A673 (cell line): Measurements from ENCODE around the gene GPR15. TPM values are rescaled to one million over a fixed set of nuclear protein-coding genes. Genes with fewer than 3 reads are reported as not detected.

ENCODE experiments used
- BruUV-seq: library from RNA; stranded (reverse); fragments of 400-500 nt; replicated peaks from 2 replicates; lab custom pipeline; 2021; lab: Mats Ljungman, UMichigan
- CTCF ChIA-PET: fragments of 300-600 bp; sonication (Branson Sonifier 250); formaldehyde crosslinking; loops from one replicate; lab custom pipeline; 2022; ENCODE audit warnings: antibody characterized with exemption; lab: Charles Lee
- POLR2A ChIA-PET: fragments of 300-600 bp; sonication (Branson Sonifier 250); formaldehyde crosslinking; loops from one replicate; lab custom pipeline; 2022; ENCODE audit warnings: antibody characterized with exemption; ENCODE audit not compliant: low non-redundant PET; lab: Charles Lee
- DNase-seq: peaks from one replicate; pipeline ENCODE4 v3.0.0-alpha.2; 2015; ENCODE audit warnings: low spot score
- H3K27ac ChIP-seq: fragments of 200-600 bp; sonication (generic); 2 replicates; pipeline ENCODE4 v1.5.1; 2016; ENCODE audit warnings: mixed run types, low read depth, mild to moderate bottlenecking, mixed read lengths, antibody characterized with exemption, low read length; ENCODE audit not compliant: poor library complexity, severe bottlenecking
- H3K27me3 ChIP-seq: fragments of 200-600 bp; sonication (generic); replicated peaks from 2 replicates; pipeline ENCODE4 v1.6.1; 2017; ENCODE audit warnings: mixed run types, low read depth, mild to moderate bottlenecking, mixed read lengths, antibody characterized with exemption, low read length; ENCODE audit not compliant: insufficient read depth, poor library complexity
- H3K36me3 ChIP-seq: fragments of 200-600 bp; sonication (generic); 2 replicates; pipeline ENCODE4 v1.6.1; 2016; ENCODE audit warnings: mixed run types, mild to moderate bottlenecking, mixed read lengths, antibody characterized with exemption, low read length; ENCODE audit not compliant: insufficient read depth, poor library complexity, severe bottlenecking
- H3K4me1 ChIP-seq: fragments of 200-600 bp; sonication (generic); 2 replicates; pipeline ENCODE4 v1.6.1; 2017; ENCODE audit warnings: mixed run types, mild to moderate bottlenecking, mixed read lengths, antibody characterized with exemption, low read length; ENCODE audit not compliant: insufficient read depth, poor library complexity, severe bottlenecking
- H3K4me3 ChIP-seq: fragments of 200-600 bp; sonication (generic); 2 replicates; pipeline ENCODE4 v1.5.1; 2016; ENCODE audit warnings: low read depth, mixed run types, mild to moderate bottlenecking, mixed read lengths, low read length; ENCODE audit not compliant: poor library complexity, severe bottlenecking
- H3K9me3 ChIP-seq: fragments of 200-600 bp; sonication (generic); 2 replicates; pipeline ENCODE4 v1.6.1; 2016; ENCODE audit warnings: mixed run types, low read depth, mild to moderate bottlenecking, mixed read lengths, antibody characterized with exemption, low read length; ENCODE audit not compliant: poor library complexity, severe bottlenecking
- CTCF ChIP-seq: fragments of 300-800, 200-600 bp; sonication (generic); conservative IDR thresholded peaks from 2 replicates; pipeline ENCODE4 v1.5.1; 2017; ENCODE audit warnings: low read depth, mild to moderate bottlenecking, antibody characterized with exemption, low read length, moderate library complexity, mixed read lengths
- EZH2 ChIP-seq: fragments of 200-600 bp; sonication (generic); IDR thresholded peaks from 2 replicates; pipeline ENCODE4 v1.6.1; 2017; ENCODE audit warnings: borderline replicate concordance, low read depth, mild to moderate bottlenecking, mixed read lengths, antibody characterized with exemption, low read length; ENCODE audit not compliant: poor library complexity, severe bottlenecking
- intact Hi-C: fragments of 100-400 bp; cut with micrococcal nuclease; formaldehyde crosslinking; loops from one replicate; pipeline ENCODE4 v1.10.0; 2022; ENCODE audit not compliant: unreplicated experiment
- total RNA-seq: library from RNA; stranded (reverse); gene quantifications from 2 replicates; pipeline ENCODE4 v1.2.3, GENCODE V29; 2021

The GPR15 gene
- total RNA-seq, 1 experiment from 2014 or later, result not detected

- Histone ChIP-seq H3K4me3 (no peak overlapping the region), H3K27me3 (peaks cover 21% of the 10 kb centered on the region), H3K27ac (no peak overlapping the region), H3K9me3 (no peaks in the 10 kb centered on the region), H3K4me1 (no peaks in the 10 kb centered on the region), H3K36me3 (no peaks in the 10 kb centered on the region)
- TF ChIP-seq EZH2 (no peak), CTCF (no peak)
- ChIA-PET CTCF (no interaction called here), POLR2A (no interaction called here)
- intact Hi-C loops, result no loop called here
- BruUV-seq, result no TSS peak
- no peak for DNase-seq
Observed at GRCh38 chr3:98501863-98502576, 29.8 kb upstream of the GPR15 start.

- intact Hi-C loops, result no loop called here
- BruUV-seq, result no TSS peak
- no peak for DNase-seq
- Histone ChIP-seq H3K4me3 (no peak overlapping the region), H3K27ac (no peak overlapping the region), H3K4me1 (no peaks in the 10 kb centered on the region), H3K27me3 (peaks cover 3% of the 10 kb centered on the region), H3K9me3 (no peaks in the 10 kb centered on the region), H3K36me3 (no peaks in the 10 kb centered on the region)
- TF ChIP-seq EZH2 (no peak), CTCF (no peak)
- ChIA-PET POLR2A (no interaction called here), CTCF (no interaction called here)
Observed at GRCh38 chr3:98504539-98504938, 27.2 kb upstream of the GPR15 start.

- Histone ChIP-seq H3K4me1 (no peaks in the 10 kb centered on the region), H3K36me3 (no peaks in the 10 kb centered on the region), H3K4me3 (no peak overlapping the region), H3K9me3 (no peaks in the 10 kb centered on the region), H3K27me3 (no peaks in the 10 kb centered on the region), H3K27ac (no peak overlapping the region)
- BruUV-seq, result no TSS peak
- intact Hi-C loops, result no loop called here
- DNase-seq, result no peak
- CTCF ChIA-PET, result no interaction called here
- POLR2A ChIA-PET, result no interaction called here
- TF ChIP-seq CTCF (no peak), EZH2 (no peak)
Observed at GRCh38 chr3:98508582-98508981, 23.2 kb upstream of the GPR15 start.
